GM12892 (cell line): Measurements from ENCODE around the gene RBFOX2.

Source experiments
- POLR2A ChIP-seq: IDR thresholded peaks from 2 replicates; pipeline ENCODE4 v1.6.1; 2011; ENCODE audit warnings: low read depth, low read length, control low read depth
- POLR2AphosphoS5 ChIP-seq: IDR thresholded peaks from 2 replicates; pipeline ENCODE4 v1.6.1; 2011; ENCODE audit warnings: low read depth, low read length, control low read depth
- TAF1 ChIP-seq: IDR thresholded peaks from 2 replicates; pipeline ENCODE4 v1.6.1; 2011; ENCODE audit warnings: low read depth, mild to moderate bottlenecking, control low read depth, low read length, borderline replicate concordance

DNA sequence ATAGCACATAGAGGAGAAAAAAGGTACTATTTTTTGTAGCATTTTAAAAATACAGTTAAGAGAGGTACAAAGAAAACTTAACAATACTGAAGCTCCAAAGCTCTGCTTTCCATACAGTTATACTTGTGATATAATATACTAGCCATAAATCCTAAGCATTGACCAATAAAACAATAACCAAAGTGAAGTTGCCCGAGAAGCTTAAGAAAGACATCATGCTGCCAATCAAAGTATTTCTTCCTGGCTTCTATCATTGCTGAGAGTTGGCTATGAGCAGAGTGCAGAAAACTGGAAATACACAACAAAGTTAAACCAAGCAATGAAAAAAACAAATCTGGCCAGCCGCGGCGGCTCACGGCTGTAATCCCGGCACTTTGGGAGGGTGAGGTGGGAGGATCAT lies 84.2 kb downstream of the RBFOX2 start:
- TF ChIP-seq POLR2AphosphoS5 (no peak), POLR2A (no peak), TAF1 (no peak)
